Breast epithelium (tissue), 4 donors: Measurements from ENCODE around the gene ANKRD13D. TPM values are rescaled to one million over a fixed set of nuclear protein-coding genes. Genes with fewer than 3 reads are reported as not detected.

Experiments
- DNase-seq, 2 donors: peaks; one replicate each; pipeline ENCODE4 v3.0.0-alpha.2; 2019; ENCODE audit warnings: low spot score in 2 of 2
- H3K27ac ChIP-seq, 2 donors: fragments of 200-600 bp; sonication (generic) in 1 of 2; one replicate each; pipeline ENCODE4 v1.5.1; 2016 to 2019; ENCODE audit warnings: mild to moderate bottlenecking in 1 of 2
- H3K27me3 ChIP-seq, 2 donors: fragments of 200-600 bp; sonication (generic) in 1 of 2; one replicate each; pipeline versions ENCODE4 v1.5.1 to v1.6.0; 2017 to 2019; ENCODE audit warnings: control low read depth in 1 of 2, mild to moderate bottlenecking in 1 of 2
- H3K36me3 ChIP-seq: fragments of 200-600 bp; one replicate; pipeline ENCODE4 v1.5.1; 2019
- H3K4me1 ChIP-seq, 2 donors: fragments of 200-600 bp; sonication (generic); one replicate each; pipeline ENCODE4 v1.5.1; 2016 to 2019; ENCODE audit warnings: control low read depth in 1 of 2
- H3K4me3 ChIP-seq, 3 donors: fragments of 200-600 bp; sonication (generic); 1 replicate in 2 of 3; 2 replicates in 1 of 3; pipeline ENCODE4 v1.5.1; 2016 to 2019; ENCODE audit warnings: mild to moderate bottlenecking in 3 of 3, moderate library complexity in 2 of 3
- H3K9me3 ChIP-seq, 2 donors: fragments of 200-600 bp; sonication (generic) in 1 of 2; one replicate each; pipeline ENCODE4 v1.5.1; 2016 to 2019; ENCODE audit warnings: control low read depth in 1 of 2
- POLR2A ChIP-seq: fragments of 450-650 bp; IDR thresholded peaks from one replicate; pipeline ENCODE4 v1.6.1; 2016; ENCODE audit warnings: antibody characterized with exemption, mild to moderate bottlenecking, moderate library complexity
- POLR2AphosphoS5 ChIP-seq, 3 donors: sonication (generic); formaldehyde crosslinking; IDR thresholded peaks; one replicate each; pipeline ENCODE4 v1.6.1; 2017; ENCODE audit warnings: antibody characterized with exemption in 3 of 3
- intact Hi-C: fragments of 100-400 bp; cut with DNase I; formaldehyde crosslinking; loops from one replicate; pipeline ENCODE4 v1.15.1; 2023; ENCODE audit warnings: low total_unique reads
- total RNA-seq, 3 donors: library from RNA; depleted of rRNA; stranded (reverse); fragments of >200 nt; gene quantifications; one replicate each; pipeline ENCODE4 v1.1.0, GENCODE V29; 2016
- TF ChIP-seq, protein P1 (sequence below), 3 donors: fragments of 450-650 bp; IDR thresholded peaks; one replicate each; pipeline ENCODE4 v1.5.1; 2016 to 2017; ENCODE audit warnings: antibody characterized with exemption in 3 of 3, mild to moderate bottlenecking in 3 of 3, moderate library complexity in 3 of 3

The ANKRD13D gene
- total RNA-seq, 3 donors from 2014 or later = 23.7 to 51.8 (median 40.7) TPM

DNA sequence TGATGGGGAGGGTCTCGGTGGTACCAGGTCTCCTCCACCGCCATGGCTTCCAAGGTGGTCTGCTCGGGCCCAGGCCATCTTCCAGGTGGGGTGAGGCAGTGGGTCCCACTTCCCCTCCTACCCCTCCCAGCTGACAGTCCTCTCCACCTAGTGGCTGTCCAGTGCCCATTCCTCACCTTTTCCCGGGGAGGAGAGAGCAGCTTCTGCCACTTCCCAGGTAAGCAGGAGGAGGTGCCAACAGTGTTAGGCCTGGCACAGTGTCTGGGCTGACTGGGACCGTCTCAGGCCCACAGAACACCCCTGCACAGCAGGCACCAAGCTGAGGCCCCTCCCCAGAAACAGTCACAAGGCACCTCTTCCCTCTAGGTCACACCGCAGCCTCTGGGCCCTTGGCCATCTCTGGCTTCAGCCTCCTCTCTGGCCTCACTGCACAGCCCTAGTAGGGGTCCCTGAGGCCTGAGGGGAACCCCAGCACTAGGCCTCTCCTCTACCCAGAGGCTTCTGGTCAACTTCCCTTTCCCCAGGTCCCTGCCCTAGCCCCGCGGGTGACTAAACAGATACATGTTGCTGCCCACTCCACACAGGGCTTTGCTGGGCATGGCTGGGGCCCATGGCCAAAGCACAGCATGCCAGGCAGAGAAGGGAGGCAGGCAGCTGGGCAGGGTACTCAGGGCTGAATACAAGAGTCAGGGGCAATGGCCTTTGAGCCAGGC lies 2.3 kb upstream of the ANKRD13D start:
- DNase-seq = no peak
- intact Hi-C loops = no loop called here
- Histone ChIP-seq H3K36me3 (peaks cover 19% of the 10 kb centered on the region), H3K4me1 (peaks cover 8 to 21% of the 10 kb centered on the region in 2 donors), H3K27me3 (no peaks in the 10 kb centered on the region), H3K9me3 (no peaks in the 10 kb centered on the region), H3K4me3 (no peak overlapping the region), H3K27ac (peak overlapping the region; percentile 97 to 99)
- TF ChIP-seq POLR2AphosphoS5 (IDR thresholded peaks at IDR 0.05) (no peak), POLR2A (no peak)
- TF ChIP-seq, protein P1, sequence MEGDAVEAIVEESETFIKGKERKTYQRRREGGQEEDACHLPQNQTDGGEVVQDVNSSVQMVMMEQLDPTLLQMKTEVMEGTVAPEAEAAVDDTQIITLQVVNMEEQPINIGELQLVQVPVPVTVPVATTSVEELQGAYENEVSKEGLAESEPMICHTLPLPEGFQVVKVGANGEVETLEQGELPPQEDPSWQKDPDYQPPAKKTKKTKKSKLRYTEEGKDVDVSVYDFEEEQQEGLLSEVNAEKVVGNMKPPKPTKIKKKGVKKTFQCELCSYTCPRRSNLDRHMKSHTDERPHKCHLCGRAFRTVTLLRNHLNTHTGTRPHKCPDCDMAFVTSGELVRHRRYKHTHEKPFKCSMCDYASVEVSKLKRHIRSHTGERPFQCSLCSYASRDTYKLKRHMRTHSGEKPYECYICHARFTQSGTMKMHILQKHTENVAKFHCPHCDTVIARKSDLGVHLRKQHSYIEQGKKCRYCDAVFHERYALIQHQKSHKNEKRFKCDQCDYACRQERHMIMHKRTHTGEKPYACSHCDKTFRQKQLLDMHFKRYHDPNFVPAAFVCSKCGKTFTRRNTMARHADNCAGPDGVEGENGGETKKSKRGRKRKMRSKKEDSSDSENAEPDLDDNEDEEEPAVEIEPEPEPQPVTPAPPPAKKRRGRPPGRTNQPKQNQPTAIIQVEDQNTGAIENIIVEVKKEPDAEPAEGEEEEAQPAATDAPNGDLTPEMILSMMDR (IDR thresholded peaks at IDR 0.05) = no peak

DNA sequence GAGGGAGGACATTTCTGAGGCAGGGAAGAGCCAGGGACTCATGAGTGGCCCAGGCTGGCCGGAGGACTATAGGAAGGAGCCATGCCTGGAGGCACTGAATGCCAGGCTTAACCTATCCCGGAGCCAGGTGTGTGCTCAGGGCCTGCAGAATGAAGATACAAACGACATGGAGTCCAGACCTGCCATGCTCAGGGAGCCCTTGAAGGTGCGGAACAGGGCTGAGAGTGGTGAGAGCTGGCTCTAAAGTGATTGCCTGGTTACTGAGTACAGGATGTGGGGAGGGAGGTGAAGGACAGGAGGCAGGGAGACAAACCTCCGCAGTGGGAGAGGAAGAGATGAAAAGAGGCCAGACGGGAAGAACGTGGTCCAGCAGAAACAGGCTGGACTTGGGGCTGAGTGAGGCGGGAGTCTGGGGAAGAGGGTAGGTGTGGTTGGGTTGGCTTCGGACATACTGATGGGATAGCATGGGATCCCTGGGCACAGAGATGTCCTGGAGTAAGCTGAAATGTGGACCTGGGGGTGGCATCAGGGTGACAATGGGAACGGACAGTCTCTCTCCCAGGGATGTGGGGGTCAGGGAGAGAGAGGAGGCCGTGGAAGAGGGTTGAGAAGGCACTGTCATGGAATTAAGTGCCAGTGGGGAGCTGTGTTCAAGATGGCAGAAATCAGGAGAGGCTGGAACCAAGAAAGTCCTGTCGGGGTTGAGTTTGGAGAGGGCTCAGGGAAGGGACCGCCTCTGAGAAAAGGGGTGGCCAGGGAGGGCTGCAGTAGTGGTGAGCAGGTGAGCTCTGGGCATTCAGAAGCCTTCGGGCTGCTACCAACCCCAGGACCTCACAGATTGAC lies 1.5 kb upstream of the ANKRD13D start:
- Histone ChIP-seq H3K27me3 (no peaks in the 10 kb centered on the region), H3K36me3 (peaks cover 13% of the 10 kb centered on the region), H3K27ac (peak overlapping the region; percentile 97 to 99), H3K4me3 (peak overlapping the region in 2 of 3 donors; percentile 74 to 82), H3K4me1 (peaks cover 8 to 21% of the 10 kb centered on the region in 2 donors), H3K9me3 (no peaks in the 10 kb centered on the region)
- DNase-seq = no peak
- TF ChIP-seq POLR2AphosphoS5 (IDR thresholded peaks at IDR 0.05) (no peak), POLR2A (no peak)
- TF ChIP-seq, protein P1 (IDR thresholded peaks at IDR 0.05) = no peak
- intact Hi-C loops = no loop called here

DNA sequence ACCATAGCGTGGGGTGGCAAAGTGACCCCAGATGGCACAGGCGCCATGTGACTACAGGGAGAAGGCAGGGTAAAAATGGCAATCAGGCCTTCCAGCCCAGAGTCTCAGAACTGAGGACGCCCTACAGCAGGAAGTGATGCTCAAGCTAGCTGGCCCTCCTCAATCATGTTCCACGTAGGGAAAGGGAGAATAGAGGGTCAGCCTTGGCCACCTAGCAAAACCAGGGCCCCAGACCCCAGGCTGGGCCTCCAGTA lies 978 bp upstream of the ANKRD13D start:
- peak overlapping the region; percentile 97 to 99 for H3K27ac ChIP-seq
- TF ChIP-seq POLR2AphosphoS5 (IDR thresholded peaks at IDR 0.05) (no peak), POLR2A (no peak)
- TF ChIP-seq, protein P1 (IDR thresholded peaks at IDR 0.05) = no peak
- H3K36me3 ChIP-seq = peaks cover 7% of the 10 kb centered on the region
- no peak for DNase-seq
- no peaks in the 10 kb centered on the region for H3K9me3 ChIP-seq
- intact Hi-C loops = no loop called here
- H3K4me3 ChIP-seq = peak overlapping the region; percentile 71 to 82 (median 74)
- no peaks in the 10 kb centered on the region for H3K27me3 ChIP-seq
- H3K4me1 ChIP-seq = peaks cover 8 to 21% of the 10 kb centered on the region in 2 donors

DNA sequence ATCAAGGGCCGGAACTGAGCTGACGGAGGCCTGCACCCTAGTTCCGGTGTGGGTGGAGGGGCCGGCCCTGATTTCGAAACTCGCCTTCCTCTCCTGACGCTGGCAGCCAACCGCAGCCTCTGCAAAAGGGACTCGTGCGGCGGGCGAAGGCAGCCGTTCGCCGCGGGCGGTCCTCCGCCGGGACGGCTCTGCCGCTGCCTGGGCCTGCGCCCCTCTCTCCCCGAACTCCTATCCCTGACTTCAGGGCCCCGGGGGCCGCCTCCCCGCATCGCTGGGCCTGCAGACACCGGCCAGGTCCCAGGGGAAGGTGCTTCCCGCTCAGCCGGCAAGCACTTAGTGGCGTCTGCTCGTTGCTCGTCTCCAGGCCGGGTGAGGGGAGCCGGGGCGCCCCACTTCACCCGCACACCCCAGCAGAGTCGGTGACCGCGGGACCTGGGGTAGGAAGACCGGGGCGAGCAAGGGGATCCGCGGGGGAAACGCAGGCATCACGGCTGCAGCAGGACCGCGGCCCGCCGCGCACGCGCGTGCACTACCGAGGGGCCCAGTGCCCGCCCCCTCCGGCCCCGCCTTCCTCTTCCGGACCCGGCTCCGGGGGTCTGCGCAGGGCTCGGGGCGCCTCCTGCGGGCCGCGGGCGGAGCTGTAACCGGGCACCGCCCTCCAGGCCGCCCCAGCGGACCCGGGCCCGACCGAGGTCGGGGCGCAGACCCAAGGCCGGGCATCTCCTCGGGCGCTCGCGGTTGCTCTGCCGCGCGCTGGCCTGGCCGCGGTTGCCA lies 464 bp upstream of the ANKRD13D start:
- intact Hi-C loops = no loop called here
- Histone ChIP-seq H3K4me1 (peaks cover 8 to 21% of the 10 kb centered on the region in 2 donors), H3K36me3 (peaks cover 2% of the 10 kb centered on the region), H3K27me3 (no peaks in the 10 kb centered on the region), H3K4me3 (peak overlapping the region; percentile 71 to 82 (median 74)), H3K27ac (peak overlapping the region; percentile 97 to 99), H3K9me3 (no peaks in the 10 kb centered on the region)
- peak; percentile 79 to 85 for DNase-seq
- TF ChIP-seq POLR2A (peak; percentile 20), POLR2AphosphoS5 (IDR thresholded peaks at IDR 0.05) (peak; percentile 48 to 68 (median 61))
- TF ChIP-seq, protein P1 (IDR thresholded peaks at IDR 0.05) = no peak
